ENCODE measurements around the gene ACOX1.

GRCh38 chr17:75978938-75979704 lies at the start of gene ACOX1, which contains the start of gene TEN1:
- TF ChIP-seq JUN (CRISPR knock-in tag; IDR thresholded peaks at IDR 0.05) (peak; percentile 45; the same call in 1 of the 2 replicates), POLR2A (IDR thresholded peaks at IDR 0.05; ENCODE audit: insufficient read depth in 1 of 2, low read depth in 2 of 2, low read length in 2 of 2) (peak; percentile 87 to 97), CTCF (CRISPR knock-in tag; IDR thresholded peaks at IDR 0.05) (peak; percentile 72), SP1 (IDR thresholded peaks at IDR 0.05) (no peak), SP1 (CRISPR knock-in tag; IDR thresholded peaks at IDR 0.05) (peak; percentile 82)
